GM19463 (cell line): ENCODE data around the gene TMEM19.

Source experiments
- ATAC-seq: cut with Tn5 transposase; IDR thresholded peaks from one replicate; pipeline ENCODE4 v1.9.1; 2021; ENCODE audit warnings: mild to moderate bottlenecking, moderate library complexity; ENCODE audit not compliant: unreplicated experiment

Gene TMEM19

DNA sequence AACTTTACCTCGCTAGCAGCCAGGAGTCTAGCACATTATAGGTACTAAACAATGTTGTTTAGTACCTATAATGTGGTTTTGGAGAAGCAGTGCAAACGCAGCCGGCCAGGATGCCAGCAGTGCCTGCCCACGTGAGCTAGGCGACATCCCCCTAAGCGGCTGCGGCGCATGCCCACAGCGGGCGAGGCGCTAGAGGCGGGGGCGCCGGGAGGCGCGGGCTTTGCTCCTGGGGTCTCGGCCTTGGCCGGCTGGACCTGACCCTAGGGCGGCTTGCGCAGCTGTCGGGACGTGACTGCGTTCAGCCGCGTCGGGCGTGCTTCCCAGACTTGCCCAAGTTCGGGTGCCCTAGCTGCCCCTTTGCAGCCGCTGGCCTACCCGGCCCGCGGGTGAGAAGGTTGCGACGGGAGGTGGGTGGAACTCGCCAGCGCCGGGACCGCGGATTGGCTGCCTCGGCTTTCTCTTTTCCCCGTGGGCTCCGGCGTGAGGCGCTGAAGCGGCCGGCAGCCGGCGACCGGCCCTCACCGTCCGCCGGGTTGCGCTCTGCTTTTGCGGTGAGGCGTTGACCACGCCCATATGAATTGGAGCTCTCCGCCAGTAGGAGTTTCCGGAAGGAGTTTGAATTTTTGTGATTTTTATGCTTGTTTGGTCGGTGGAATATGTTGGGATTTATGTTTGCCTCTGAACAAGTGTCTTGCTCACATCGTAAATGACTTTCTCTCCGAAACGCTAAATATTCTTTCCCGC lies at the start of gene TMEM19:
Gene TMEM19, plus strand, starts transcription at position 169 of the 744 bp plus-strand sequence. CDS start 599 bp downstream, outside the sequence.
- ATAC-seq: peak; percentile 89

DNA sequence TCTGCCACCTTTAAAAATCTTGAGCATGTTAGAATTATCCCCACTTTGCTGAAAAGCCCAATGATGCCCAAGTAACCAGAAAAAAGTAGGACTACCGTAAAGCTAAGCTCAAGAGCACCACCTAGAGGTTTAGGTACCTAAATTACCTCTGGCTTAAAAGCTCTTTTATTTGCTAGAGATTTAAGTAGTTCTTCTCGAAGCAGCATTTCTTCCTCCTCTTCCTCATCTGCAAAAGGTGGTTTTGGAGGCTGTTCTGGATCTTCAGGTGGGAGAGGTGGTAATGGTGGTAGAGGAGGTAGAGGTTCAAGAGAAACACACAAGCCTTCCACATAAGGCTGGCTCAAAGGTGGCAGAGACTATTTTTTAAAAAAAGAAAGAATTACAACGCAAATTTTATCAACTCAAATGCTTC lies 49.2 kb upstream of the TMEM19 start:
- no peak for ATAC-seq

DNA sequence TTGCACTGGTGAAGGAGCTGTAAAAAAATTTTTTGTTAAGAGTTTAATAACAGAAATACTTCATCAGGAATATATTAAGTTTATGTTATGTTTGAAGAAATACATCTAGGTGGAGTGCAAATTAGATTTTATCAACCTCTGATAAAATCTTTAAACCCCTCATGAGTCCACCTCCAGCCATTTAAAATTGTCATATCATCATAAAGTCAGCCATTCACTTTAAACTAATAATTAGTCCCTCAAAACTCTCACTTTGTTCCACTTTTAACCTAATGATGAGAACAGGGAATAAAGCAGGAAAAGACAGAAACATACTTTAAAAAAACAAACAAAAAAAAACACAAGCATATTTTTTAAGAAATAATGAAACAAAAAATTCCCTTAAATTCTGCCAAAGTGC lies 47.4 kb upstream of the TMEM19 start:
- no peak for ATAC-seq

DNA sequence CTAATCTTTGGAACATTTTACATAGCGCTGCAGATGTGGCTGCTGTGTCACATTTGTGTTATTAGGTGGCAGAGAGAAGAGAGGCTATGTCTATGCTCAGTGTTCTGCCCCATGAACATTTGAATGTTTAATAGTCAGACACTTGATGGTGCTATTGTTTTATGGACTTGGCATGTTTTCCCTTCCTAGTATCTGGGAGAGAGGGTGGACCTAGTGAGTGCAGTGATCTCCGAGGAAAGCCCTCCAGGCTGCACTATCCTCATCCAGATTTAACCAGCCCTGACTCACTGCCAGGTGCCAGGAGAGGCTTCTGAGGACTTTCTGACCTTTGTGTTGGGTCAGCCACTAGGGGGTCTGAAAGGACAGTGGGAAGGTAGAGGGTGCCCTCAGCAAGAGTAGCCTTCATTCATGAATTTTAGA lies 46.5 kb upstream of the TMEM19 start:
- peak; percentile 45 for ATAC-seq

DNA sequence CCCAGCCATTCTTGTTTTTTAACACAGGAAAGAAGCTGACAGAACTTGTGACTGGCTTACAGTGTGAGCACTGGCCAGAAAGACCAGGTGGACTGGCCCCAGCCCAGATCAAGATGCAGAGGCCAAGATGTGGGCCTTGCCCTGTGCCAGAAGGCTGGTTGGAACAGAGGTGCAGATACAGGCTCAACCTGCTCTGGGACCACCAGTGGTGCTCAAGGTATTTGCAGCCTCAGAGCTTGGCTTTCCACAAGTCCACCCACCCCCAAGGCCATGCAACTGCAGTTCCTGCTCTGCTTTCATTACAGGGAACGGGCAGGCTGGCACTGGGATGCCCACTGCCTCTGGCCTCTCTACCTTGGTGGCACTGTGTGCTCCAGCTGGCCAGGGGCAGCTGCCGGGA lies 45.6 kb upstream of the TMEM19 start:
- no peak for ATAC-seq

DNA sequence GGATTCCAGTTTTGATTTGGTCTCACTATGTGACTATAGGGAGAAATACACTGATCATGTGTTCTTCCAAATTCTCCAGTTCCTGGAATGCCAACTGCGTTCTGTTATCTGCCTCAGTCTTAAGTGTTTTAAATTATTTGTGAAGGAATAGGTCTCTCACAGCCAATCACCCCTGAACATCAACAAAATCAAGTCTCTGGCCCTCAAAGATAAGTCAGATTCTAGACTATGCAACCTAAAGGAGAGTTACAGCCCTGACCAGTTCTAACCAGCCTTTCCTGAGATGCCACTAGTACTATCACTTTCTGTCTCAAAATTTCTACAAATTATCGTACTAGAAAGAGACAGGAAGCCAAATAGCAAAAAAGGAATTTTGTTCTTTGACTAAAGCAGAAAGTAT lies 44.5 kb upstream of the TMEM19 start:
- ATAC-seq: no peak

DNA sequence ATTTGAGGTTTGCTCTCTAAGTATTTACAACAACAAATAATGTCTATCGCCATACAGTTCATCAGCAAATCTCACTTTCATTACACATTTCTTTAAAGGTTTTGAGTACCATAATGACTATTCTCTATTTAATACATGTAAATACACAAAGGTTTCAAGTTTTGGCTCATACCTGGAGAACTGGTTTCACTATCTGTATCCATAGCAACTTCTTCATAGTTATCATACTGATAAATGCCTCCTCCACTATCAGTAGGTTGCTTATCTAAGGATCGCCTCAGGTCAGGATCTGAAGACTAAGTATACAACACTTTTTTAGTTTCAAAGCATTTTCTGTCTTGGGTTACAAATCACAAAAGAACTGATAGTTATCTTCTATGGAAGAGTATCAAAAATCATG lies 43.6 kb upstream of the TMEM19 start:
- peak; percentile 57 for ATAC-seq

DNA sequence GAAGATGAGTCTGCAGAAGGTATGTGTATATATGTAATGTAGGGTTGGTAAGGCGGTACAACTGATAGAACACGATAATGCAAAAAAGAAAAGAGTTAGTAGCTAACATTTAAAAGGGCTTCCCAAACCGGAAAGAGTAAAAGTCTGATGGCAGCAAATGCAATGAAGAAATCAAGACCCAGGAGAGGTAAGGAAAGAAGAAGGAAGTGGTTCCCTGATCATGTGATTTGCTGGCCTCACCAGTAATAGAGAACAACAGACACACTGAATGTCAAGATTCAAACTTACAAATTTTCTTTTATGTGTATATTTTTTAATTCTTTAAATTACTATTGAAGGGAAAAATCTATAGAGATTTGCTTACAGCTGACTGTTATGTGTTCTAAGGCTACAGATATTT lies 40.6 kb upstream of the TMEM19 start:
- no peak for ATAC-seq

DNA sequence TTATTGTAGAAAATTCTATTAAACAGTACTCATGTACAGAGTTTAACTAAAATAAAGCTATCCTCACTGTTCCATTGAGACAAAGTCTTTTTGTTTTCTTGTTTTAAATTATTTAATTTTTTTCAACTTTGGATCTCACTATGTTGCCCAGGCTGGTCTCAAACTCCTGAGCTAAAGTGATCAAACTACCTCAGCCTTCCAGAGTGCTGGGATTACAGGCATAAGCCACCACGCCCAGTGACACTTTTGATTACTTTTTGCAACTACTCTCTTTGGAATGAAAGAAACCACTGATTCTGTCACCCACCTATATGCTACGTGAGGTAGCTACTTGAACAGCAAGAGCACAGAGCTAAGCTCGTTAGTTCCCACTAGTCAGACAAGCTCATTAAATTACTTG lies 39.4 kb upstream of the TMEM19 start:
- no peak for ATAC-seq

DNA sequence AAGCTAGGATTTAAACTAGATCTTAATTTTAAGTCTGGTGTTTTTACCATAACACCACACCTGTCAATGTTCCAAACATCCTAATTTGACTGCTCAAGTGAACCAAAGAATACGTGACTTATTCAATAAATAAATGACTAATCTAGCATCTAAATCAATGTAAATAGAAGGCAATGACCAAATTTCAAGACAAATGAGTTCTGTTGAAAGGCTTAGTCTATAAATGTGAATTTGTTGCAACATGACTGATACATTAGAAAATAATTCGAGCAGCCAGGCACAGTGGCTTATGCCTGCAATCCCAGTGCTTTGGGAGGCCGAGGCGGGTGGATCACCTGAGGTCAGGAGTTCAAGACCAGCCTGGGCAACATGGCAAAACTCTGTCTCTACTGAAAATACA lies 37.3 kb upstream of the TMEM19 start:
- ATAC-seq: no peak

DNA sequence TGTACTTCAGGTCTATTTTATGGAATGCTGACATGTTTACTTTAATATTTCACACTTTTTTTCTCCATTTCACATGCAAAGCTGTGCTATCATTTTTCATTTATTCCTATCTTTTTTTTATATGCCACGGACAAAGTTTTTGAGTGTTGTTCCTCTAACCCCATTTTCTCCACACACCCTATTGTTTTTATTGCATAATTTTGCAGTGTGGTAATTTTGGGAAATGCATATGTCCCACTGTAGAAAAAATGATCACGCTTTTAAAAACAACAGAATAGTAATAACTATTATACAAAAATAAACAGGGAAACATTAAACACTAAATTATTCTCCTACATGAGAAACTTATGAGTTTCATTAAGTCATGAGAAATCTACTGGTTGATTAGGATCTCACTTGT lies 36.5 kb upstream of the TMEM19 start:
- ATAC-seq: no peak

DNA sequence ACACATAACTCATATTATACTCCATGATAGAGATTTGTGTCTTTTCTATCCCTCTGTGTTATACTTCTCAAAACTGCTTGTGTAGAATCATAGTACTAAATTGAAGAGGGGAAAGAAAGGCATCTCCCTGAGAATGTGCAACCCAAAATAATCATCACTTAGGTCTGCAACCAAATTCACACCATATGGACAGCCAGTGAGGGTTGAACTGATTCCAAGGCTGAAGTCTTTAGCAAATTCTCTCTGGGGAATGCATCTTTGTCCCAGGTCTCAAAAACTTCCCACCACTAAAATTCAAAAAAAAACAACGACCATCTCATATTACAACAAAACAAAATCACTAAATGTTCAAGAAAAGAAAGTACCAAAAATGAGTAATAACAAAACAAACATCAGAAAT lies 33.2 kb upstream of the TMEM19 start:
- ATAC-seq: no peak

DNA sequence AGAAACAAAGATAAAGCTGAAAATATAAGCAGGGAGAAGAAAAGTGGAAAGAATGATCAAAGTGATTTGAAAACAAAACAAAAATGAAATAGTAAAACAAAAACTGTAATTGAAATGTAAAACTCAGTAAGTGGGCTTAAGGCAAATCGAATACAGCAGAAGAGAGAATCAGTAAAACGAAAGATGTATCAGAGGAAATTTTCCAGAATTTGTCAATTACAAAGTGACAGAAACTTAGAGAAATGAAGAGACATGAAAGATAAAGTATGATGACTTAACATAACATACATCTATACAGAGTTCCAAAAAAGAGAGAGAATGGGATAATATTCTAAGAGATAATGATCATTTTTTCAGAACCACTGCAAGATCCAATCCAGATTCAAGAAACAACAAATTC lies 32.7 kb upstream of the TMEM19 start:
- no peak for ATAC-seq

DNA sequence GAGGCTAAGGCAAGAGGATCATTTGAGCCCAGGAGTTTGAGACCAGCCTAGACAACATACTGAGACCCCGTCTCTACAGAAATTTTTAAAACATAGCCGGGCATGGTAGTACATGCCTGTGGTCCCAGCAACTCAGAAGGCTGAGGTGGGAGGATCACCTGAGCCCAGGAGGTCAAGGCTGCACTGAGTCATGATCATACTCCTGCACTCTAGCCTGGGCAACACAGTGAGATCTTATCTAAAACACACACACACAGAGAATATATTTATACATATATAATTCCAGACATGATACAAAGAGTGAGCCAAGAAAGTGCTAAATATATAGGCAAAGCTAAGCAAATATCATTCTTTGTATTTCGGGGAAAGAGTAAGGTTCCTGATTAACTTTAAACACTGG lies 31.7 kb upstream of the TMEM19 start:
- ATAC-seq: no peak

DNA sequence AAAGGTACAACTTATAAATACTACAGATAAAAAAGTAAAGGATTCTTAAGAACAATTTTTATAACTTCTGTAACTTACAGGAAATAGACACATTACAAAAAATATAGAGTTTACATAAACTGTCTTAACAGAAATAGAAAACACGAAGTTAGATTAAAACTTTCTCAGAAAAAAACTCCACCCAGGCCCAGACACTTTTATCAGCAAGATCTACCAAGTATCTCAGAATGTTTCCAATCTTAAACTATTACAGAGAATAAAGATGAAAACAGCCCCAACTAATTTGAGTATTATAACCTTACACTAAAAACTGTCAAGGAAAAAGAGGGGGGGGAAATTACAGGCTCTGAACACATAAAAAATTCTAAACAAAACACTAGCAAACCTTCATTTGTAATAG lies 30.4 kb upstream of the TMEM19 start:
- no peak for ATAC-seq

DNA sequence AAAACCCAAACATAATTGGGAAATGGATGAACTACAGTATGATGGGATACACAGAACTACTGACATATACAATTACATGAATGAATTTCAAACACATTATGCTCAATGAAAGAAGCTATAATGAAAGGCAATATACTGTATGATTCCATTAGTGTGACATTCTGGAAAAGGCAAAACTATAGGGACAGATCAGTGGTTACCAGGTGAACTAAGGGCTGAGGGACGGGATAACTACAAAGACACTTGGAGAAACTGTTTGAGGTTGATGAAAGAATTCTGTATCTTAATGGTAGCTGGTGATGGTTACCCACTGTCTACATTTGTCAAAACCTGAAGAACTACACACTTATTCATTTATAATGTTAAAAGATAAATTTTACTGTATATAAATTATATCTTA lies 30.0 kb upstream of the TMEM19 start:
- ATAC-seq: no peak

DNA sequence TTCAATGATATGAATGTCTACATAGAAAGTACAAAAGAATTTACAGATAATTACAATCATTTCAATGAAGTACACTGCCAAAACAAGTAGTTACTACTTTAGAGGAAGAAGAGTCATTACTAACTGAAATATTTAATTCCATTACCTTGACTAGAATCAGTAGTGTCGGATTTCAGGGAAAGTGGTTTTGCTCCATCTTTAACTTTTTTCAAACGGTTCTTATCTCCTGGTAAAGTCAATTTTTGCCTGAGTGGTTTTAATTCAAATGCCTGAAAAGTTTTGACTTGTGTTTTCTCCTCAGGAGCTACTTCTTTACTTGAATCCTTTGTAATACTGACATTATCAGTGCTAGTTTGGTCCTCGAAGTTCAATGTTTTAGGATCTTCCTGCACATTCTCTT lies 29.1 kb upstream of the TMEM19 start:
- no peak for ATAC-seq

DNA sequence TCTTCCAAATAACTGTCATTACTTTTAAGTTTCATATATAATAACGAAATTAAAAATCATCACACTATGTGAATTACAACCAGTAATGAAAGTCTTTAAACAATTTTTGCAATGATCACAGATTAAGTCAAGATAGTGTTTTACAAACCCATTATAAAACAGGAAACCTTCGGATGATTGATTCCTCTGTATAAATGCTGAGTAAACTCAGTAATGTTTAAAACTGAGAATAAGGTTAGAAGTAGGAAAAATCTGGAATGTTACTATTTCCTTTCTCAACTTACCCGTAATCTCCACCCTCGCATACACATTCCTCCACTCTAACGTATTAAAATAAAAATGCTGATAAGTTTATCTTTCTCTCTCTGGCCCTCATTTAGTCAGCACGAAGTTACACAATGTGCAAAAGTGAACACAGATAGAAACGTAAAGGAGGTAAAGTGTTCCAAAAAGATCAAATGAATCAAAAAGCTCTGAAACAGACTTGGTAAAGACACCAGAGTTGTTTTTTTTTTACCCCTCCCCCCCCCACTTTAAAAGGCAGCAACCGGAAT lies 23.8 kb upstream of the TMEM19 start:
- no peak for ATAC-seq

DNA sequence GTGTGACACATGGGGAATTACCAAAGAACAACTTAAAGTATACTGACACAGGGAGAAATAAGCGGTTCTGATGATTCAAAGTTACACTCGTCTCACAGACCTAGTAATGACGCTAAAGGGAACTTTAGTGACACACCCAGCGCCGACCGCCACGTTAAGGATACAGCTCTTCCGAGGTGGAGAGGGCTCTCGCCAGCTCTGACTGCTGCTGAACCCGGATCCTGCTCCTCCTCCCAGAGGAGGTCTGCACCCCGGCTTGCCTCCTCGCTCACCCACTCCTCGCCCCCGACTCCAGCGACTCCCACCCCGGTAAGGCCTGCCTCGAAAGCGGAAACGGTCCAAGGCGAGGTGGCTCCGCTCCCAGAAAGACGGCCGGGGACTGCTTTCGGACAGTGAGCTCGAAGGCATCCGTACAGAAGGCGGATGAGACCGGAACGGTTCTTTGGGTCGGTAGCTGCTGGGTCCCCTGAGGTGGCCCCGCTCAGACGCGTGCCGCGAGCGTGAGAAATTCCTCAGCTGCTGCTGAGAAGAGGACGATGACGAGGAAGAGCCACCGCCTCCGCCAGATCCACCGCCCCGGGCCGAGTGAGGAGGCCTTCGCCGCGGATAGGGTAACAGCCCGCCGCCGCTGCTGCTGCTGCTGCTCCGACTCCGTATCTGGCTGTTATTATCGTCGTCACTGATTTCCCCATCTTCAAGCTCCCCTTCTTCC lies 22.9 kb upstream of the TMEM19 start:
- peak; percentile 22 for ATAC-seq

DNA sequence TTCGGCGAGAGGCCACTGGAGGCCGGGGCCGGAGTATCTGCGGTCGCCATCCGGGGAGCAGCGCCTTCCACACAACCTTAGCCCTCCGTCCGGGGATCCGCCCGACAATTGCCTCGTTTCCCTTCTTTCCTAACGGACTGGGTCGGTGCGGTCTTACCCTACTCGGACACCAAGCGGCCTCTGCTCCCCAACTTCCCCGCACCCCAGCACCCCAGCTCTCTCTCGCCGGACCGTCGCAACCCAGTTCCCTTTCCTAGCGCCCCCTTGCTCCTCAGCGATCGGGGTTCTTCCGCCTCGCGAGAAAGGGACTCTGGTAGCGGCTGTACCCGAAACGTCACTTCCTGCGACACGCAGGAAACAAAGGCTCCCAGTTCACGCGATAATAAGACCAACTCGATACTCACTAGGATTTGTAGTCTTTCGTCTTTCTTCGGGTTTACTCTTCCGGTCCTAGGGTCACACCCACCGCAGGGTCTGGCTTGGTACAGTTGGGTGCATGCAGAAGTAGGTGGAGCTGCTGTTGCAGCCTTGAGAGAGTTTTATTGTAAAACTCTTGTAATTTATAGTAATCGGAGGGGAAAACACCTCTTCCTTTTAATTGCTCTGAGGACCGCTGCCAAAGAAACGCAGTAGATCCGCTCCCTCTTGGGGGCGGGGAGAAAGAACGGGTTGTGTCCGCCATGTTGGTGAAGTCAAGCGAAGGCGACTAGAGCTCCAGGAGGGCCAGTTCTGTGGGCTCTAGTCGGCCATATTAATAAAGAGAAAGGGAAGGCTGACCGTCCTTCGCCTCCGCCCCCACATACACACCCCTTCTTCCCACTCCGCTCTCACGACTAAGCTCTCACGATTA lies 22.1 kb upstream of the TMEM19 start, which contains the start of the genes THAP2 and ZFC3H1:
Gene THAP2, plus strand, starts transcription at position 741 of the 850 bp plus-strand sequence. CDS start 209 bp downstream, outside the sequence.
Gene ZFC3H1, minus strand, starts transcription at position 288 of the 850 bp plus-strand sequence. Its CDS starts 238 bp downstream, at position 50.
- ATAC-seq: peak; percentile 87
